ENCODE measurements around the gene AGRN.

The AGRN gene

GRCh38 chr1:1087351-1088028, 67.6 kb downstream of the AGRN start:
- Histone ChIP-seq H3K4me2 (ENCODE audit: low read length) (no peak overlapping the region), H3K9me3 (ENCODE audit: control insufficient read depth, low read length) (no peaks in the 10 kb centered on the region), H3K27me3 (ENCODE audit: control insufficient read depth, insufficient read depth, low read length) (no peaks in the 10 kb centered on the region)

GRCh38 chr1:1088029-1088800, 68.3 kb downstream of the AGRN start:
- no peaks in the 10 kb centered on the region for H3K79me2 ChIP-seq
- no peaks in the 10 kb centered on the region for H3K27me3 ChIP-seq (ENCODE audit: control insufficient read depth, insufficient read depth, low read length)
- H3K27ac ChIP-seq = no peak overlapping the region
- TF ChIP-seq CTCF (IDR thresholded peaks at IDR 0.05) = no peak
- no peak overlapping the region for H2AFZ ChIP-seq
- H3K36me3 ChIP-seq (ENCODE audit: control insufficient read depth, insufficient read depth, low read length) = no peaks in the 10 kb centered on the region
- H3K9me3 ChIP-seq (ENCODE audit: control insufficient read depth, low read length) = no peaks in the 10 kb centered on the region
- no peaks in the 10 kb centered on the region for H3K4me1 ChIP-seq
- H3K9ac ChIP-seq = no peak overlapping the region
- no peak overlapping the region for H3K4me2 ChIP-seq (ENCODE audit: low read length)
- no peak overlapping the region for H3K4me3 ChIP-seq (ENCODE audit: low read depth, low read length)

More at GRCh38 chr1:1087351-1088028, 67.6 kb downstream of the AGRN start:
- Histone ChIP-seq H3K9ac (no peak overlapping the region), H3K79me2 (no peaks in the 10 kb centered on the region), H3K27ac (no peak overlapping the region), H3K36me3 (ENCODE audit: control insufficient read depth, insufficient read depth, low read length) (no peaks in the 10 kb centered on the region), H2AFZ (no peak overlapping the region), H3K4me3 (ENCODE audit: low read depth, low read length) (no peak overlapping the region), H3K4me1 (no peaks in the 10 kb centered on the region)
- TF ChIP-seq CTCF (IDR thresholded peaks at IDR 0.05) = no peak

DNA sequence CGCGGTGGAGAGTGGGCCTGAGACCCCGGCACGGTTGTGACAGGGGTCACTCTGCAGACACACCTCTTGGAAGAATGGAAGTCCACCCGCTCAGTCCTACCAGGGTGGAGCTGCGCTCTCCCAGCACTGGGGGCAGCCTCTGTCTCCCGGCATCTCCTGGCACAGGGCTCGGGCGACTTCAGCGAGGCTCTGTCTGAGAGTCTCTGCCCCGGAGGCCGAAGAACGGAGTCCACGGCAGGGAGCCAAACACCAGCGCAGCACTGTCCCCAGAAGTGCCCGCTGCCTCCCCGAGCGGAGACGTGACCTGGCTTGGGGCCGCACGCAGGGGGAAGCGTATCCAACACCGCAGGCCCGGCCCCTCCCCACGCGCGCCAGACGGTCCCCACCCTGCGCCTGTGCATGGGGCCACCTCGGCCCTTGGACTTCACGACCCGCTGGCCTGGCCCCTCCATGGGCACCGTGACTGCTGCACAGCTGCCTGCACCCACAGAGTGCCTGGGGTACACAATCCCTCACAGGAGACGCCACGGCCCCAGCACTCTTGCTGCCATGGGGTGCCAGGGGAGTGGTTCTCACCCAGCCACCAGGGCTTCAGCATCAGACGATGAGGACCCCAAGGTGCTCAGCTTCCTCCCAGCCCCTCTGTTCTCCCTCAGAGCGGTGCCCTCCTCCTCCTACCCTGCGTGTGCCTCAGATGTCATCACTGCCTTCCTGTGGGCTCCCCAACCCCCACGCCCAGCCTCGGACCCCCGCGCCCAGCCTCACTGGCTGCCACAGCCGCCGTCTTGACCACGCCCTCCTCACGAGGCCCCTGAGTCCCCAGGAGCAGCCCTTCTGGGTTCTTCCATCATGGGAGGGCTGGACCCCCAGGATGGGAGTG, 69.1 kb downstream of the AGRN start:
- no peaks in the 10 kb centered on the region for H3K4me1 ChIP-seq
- H3K27ac ChIP-seq = no peak overlapping the region
- no peak overlapping the region for H3K9ac ChIP-seq
- H3K36me3 ChIP-seq (ENCODE audit: control insufficient read depth, insufficient read depth, low read length) = no peaks in the 10 kb centered on the region
- no peaks in the 10 kb centered on the region for H3K9me3 ChIP-seq (ENCODE audit: control insufficient read depth, low read length)
- no peak for TF ChIP-seq CTCF (IDR thresholded peaks at IDR 0.05)
- H3K4me3 ChIP-seq (ENCODE audit: low read depth, low read length) = no peak overlapping the region
- no peak overlapping the region for H3K4me2 ChIP-seq (ENCODE audit: low read length)
- H3K79me2 ChIP-seq = no peaks in the 10 kb centered on the region
- no peaks in the 10 kb centered on the region for H3K27me3 ChIP-seq (ENCODE audit: control insufficient read depth, insufficient read depth, low read length)
- no peak overlapping the region for H2AFZ ChIP-seq

GRCh38 chr1:1089731-1090423, 70.0 kb downstream of the AGRN start:
- no peaks in the 10 kb centered on the region for H3K79me2 ChIP-seq
- no peak overlapping the region for H3K27ac ChIP-seq
- no peak overlapping the region for H2AFZ ChIP-seq
- H3K9ac ChIP-seq = no peak overlapping the region
- H3K4me3 ChIP-seq (ENCODE audit: low read depth, low read length) = no peak overlapping the region
- no peaks in the 10 kb centered on the region for H3K4me1 ChIP-seq
- no peaks in the 10 kb centered on the region for H3K27me3 ChIP-seq (ENCODE audit: control insufficient read depth, insufficient read depth, low read length)
- no peaks in the 10 kb centered on the region for H3K9me3 ChIP-seq (ENCODE audit: control insufficient read depth, low read length)
- H3K4me2 ChIP-seq (ENCODE audit: low read length) = no peak overlapping the region
- no peak for TF ChIP-seq CTCF (IDR thresholded peaks at IDR 0.05)
- H3K36me3 ChIP-seq (ENCODE audit: control insufficient read depth, insufficient read depth, low read length) = no peaks in the 10 kb centered on the region

Measured in parathyroid adenoma (tissue), 2 donors.